ENCODE data around the gene RAB4A.

Gene RAB4A

GRCh38 chr1:229230893-229231753 lies 39.8 kb upstream of the RAB4A start:
- peak overlapping the region; percentile 51 for H3K4me3 ChIP-seq (ENCODE audit: low read length)
- H3K9me3 ChIP-seq (ENCODE audit: insufficient read depth, low read depth, low read length), result no peaks in the 10 kb centered on the region
- H3K27ac ChIP-seq (ENCODE audit: low read length), result peak overlapping the region; percentile 49
- peaks cover 49% of the 10 kb centered on the region for H3K4me1 ChIP-seq (ENCODE audit: insufficient read depth, low read length)
- no peaks in the 10 kb centered on the region for H3K27me3 ChIP-seq (ENCODE audit: insufficient read depth, low read length)
- no peaks in the 10 kb centered on the region for H3K36me3 ChIP-seq (ENCODE audit: insufficient read depth, low read depth, low read length)
- H3K9ac ChIP-seq (ENCODE audit: low read depth, low read length), result peak overlapping the region; percentile 63

- no peaks in the 10 kb centered on the region for H3K36me3 ChIP-seq (ENCODE audit: insufficient read depth, low read depth, low read length)
- H3K9ac ChIP-seq (ENCODE audit: low read depth, low read length), result no peak overlapping the region; the same call in 1 of the 2 replicates
- H3K27ac ChIP-seq (ENCODE audit: low read length), result no peak overlapping the region
These were observed 39.2 kb upstream of the RAB4A start for GRCh38 chr1:229231754-229232119.

GRCh38 chr1:229234870-229235472 lies 35.9 kb upstream of the RAB4A start:
- H3K27me3 ChIP-seq (ENCODE audit: insufficient read depth, low read length), result no peaks in the 10 kb centered on the region
- no peak overlapping the region for H3K4me3 ChIP-seq (ENCODE audit: low read length)
- no peak overlapping the region for H3K9ac ChIP-seq (ENCODE audit: low read depth, low read length)
- no peak overlapping the region for H3K27ac ChIP-seq (ENCODE audit: low read length)
- H3K36me3 ChIP-seq (ENCODE audit: insufficient read depth, low read depth, low read length), result no peaks in the 10 kb centered on the region
- no peaks in the 10 kb centered on the region for H3K9me3 ChIP-seq (ENCODE audit: insufficient read depth, low read depth, low read length)
- H3K4me1 ChIP-seq (ENCODE audit: insufficient read depth, low read length), result peaks cover 31% of the 10 kb centered on the region

More at GRCh38 chr1:229231754-229232119, 39.2 kb upstream of the RAB4A start:
- H3K27me3 ChIP-seq (ENCODE audit: insufficient read depth, low read length), result no peaks in the 10 kb centered on the region
- H3K9me3 ChIP-seq (ENCODE audit: insufficient read depth, low read depth, low read length), result no peaks in the 10 kb centered on the region
- peaks cover 49% of the 10 kb centered on the region for H3K4me1 ChIP-seq (ENCODE audit: insufficient read depth, low read length)
- H3K4me3 ChIP-seq (ENCODE audit: low read length), result no peak overlapping the region

- Histone ChIP-seq H3K4me1 (ENCODE audit: insufficient read depth, low read length) (peaks cover 8% of the 10 kb centered on the region), H3K9ac (ENCODE audit: low read depth, low read length) (no peak overlapping the region), H3K27ac (ENCODE audit: low read length) (no peak overlapping the region), H3K27me3 (ENCODE audit: insufficient read depth, low read length) (no peaks in the 10 kb centered on the region), H3K4me3 (ENCODE audit: low read length) (no peak overlapping the region), H3K36me3 (ENCODE audit: insufficient read depth, low read depth, low read length) (no peaks in the 10 kb centered on the region), H3K9me3 (ENCODE audit: insufficient read depth, low read depth, low read length) (no peaks in the 10 kb centered on the region)
These were observed 33.6 kb upstream of the RAB4A start for GRCh38 chr1:229237320-229237719.

- Histone ChIP-seq H3K9me3 (ENCODE audit: insufficient read depth, low read depth, low read length) (no peaks in the 10 kb centered on the region), H3K27ac (ENCODE audit: low read length) (no peak overlapping the region), H3K4me1 (ENCODE audit: insufficient read depth, low read length) (peaks cover 6% of the 10 kb centered on the region), H3K9ac (ENCODE audit: low read depth, low read length) (no peak overlapping the region), H3K36me3 (ENCODE audit: insufficient read depth, low read depth, low read length) (no peaks in the 10 kb centered on the region), H3K27me3 (ENCODE audit: insufficient read depth, low read length) (no peaks in the 10 kb centered on the region), H3K4me3 (ENCODE audit: low read length) (no peak overlapping the region)
These were observed 32.7 kb upstream of the RAB4A start for GRCh38 chr1:229238231-229238630.

- Histone ChIP-seq H3K27ac (ENCODE audit: low read length) (no peak overlapping the region), H3K27me3 (ENCODE audit: insufficient read depth, low read length) (no peaks in the 10 kb centered on the region), H3K36me3 (ENCODE audit: insufficient read depth, low read depth, low read length) (no peaks in the 10 kb centered on the region), H3K4me1 (ENCODE audit: insufficient read depth, low read length) (peaks cover 6% of the 10 kb centered on the region), H3K9ac (ENCODE audit: low read depth, low read length) (no peak overlapping the region), H3K4me3 (ENCODE audit: low read length) (no peak overlapping the region), H3K9me3 (ENCODE audit: insufficient read depth, low read depth, low read length) (peaks cover 2% of the 10 kb centered on the region)
These were observed 32.1 kb upstream of the RAB4A start for GRCh38 chr1:229238674-229239415.

GRCh38 chr1:229240532-229240931 lies 30.4 kb upstream of the RAB4A start:
- H3K36me3 ChIP-seq (ENCODE audit: insufficient read depth, low read depth, low read length), result no peaks in the 10 kb centered on the region

GRCh38 chr1:229241390-229241789 lies 29.5 kb upstream of the RAB4A start:
- H3K9ac ChIP-seq (ENCODE audit: low read depth, low read length), result no peak overlapping the region
- peaks cover 4% of the 10 kb centered on the region for H3K9me3 ChIP-seq (ENCODE audit: insufficient read depth, low read depth, low read length)
- no peaks in the 10 kb centered on the region for H3K4me1 ChIP-seq (ENCODE audit: insufficient read depth, low read length)
- no peak overlapping the region for H3K4me3 ChIP-seq (ENCODE audit: low read length)
- H3K27ac ChIP-seq (ENCODE audit: low read length), result no peak overlapping the region
- H3K27me3 ChIP-seq (ENCODE audit: insufficient read depth, low read length), result no peaks in the 10 kb centered on the region
- no peaks in the 10 kb centered on the region for H3K36me3 ChIP-seq (ENCODE audit: insufficient read depth, low read depth, low read length)

More at GRCh38 chr1:229240532-229240931, 30.4 kb upstream of the RAB4A start:
- no peak overlapping the region for H3K9ac ChIP-seq (ENCODE audit: low read depth, low read length)
- H3K4me1 ChIP-seq (ENCODE audit: insufficient read depth, low read length), result no peaks in the 10 kb centered on the region
- H3K27ac ChIP-seq (ENCODE audit: low read length), result no peak overlapping the region
- no peak overlapping the region for H3K4me3 ChIP-seq (ENCODE audit: low read length)
- no peaks in the 10 kb centered on the region for H3K27me3 ChIP-seq (ENCODE audit: insufficient read depth, low read length)
- H3K9me3 ChIP-seq (ENCODE audit: insufficient read depth, low read depth, low read length), result peaks cover 4% of the 10 kb centered on the region

- H3K27ac ChIP-seq (ENCODE audit: low read length), result no peak overlapping the region
- peaks cover under 1% of the 10 kb centered on the region; the same call in 1 of the 2 replicates for H3K4me1 ChIP-seq (ENCODE audit: insufficient read depth, low read length)
- no peaks in the 10 kb centered on the region for H3K27me3 ChIP-seq (ENCODE audit: insufficient read depth, low read length)
- H3K4me3 ChIP-seq (ENCODE audit: low read length), result no peak overlapping the region
- peaks cover 4% of the 10 kb centered on the region for H3K9me3 ChIP-seq (ENCODE audit: insufficient read depth, low read depth, low read length)
- no peaks in the 10 kb centered on the region for H3K36me3 ChIP-seq (ENCODE audit: insufficient read depth, low read depth, low read length)
- no peak overlapping the region for H3K9ac ChIP-seq (ENCODE audit: low read depth, low read length)
These were observed 27.3 kb upstream of the RAB4A start for GRCh38 chr1:229243638-229244037.

- Histone ChIP-seq H3K27me3 (ENCODE audit: insufficient read depth, low read length) (no peaks in the 10 kb centered on the region), H3K4me3 (ENCODE audit: low read length) (no peak overlapping the region), H3K4me1 (ENCODE audit: insufficient read depth, low read length) (peaks cover 5% of the 10 kb centered on the region), H3K9me3 (ENCODE audit: insufficient read depth, low read depth, low read length) (peaks cover 4% of the 10 kb centered on the region), H3K27ac (ENCODE audit: low read length) (no peak overlapping the region), H3K36me3 (ENCODE audit: insufficient read depth, low read depth, low read length) (no peaks in the 10 kb centered on the region), H3K9ac (ENCODE audit: low read depth, low read length) (no peak overlapping the region)
These were observed 26.8 kb upstream of the RAB4A start for GRCh38 chr1:229244091-229244490.

GRCh38 chr1:229247871-229248270 lies 23.0 kb upstream of the RAB4A start:
- peaks cover 4% of the 10 kb centered on the region for H3K9me3 ChIP-seq (ENCODE audit: insufficient read depth, low read depth, low read length)
- H3K27ac ChIP-seq (ENCODE audit: low read length), result no peak overlapping the region
- H3K36me3 ChIP-seq (ENCODE audit: insufficient read depth, low read depth, low read length), result no peaks in the 10 kb centered on the region

More at GRCh38 chr1:229247871-229248270, 23.0 kb upstream of the RAB4A start:
- Histone ChIP-seq H3K9ac (ENCODE audit: low read depth, low read length) (no peak overlapping the region), H3K4me3 (ENCODE audit: low read length) (no peak overlapping the region), H3K4me1 (ENCODE audit: insufficient read depth, low read length) (peaks cover 14% of the 10 kb centered on the region), H3K27me3 (ENCODE audit: insufficient read depth, low read length) (no peaks in the 10 kb centered on the region)
